ENCODE data around the gene SIPA1L3. TPM values are rescaled to one million over a fixed set of nuclear protein-coding genes. Genes with fewer than 3 reads are reported as not detected.

The SIPA1L3 gene
- total and polyA plus RNA-seq, 10 of the 15 experiments (the other 5 are each of a cell fraction or from before 2014, with no cell fraction given): 0.24 to 66.2 (median 19.1) TPM

- TF ChIP-seq CEBPZ (IDR thresholded peaks at IDR 0.05; ENCODE audit: low read depth, low read length) (no peak), SPI1 (IDR thresholded peaks at IDR 0.05; ENCODE audit: borderline replicate concordance, insufficient read depth, low read depth, low read length) (no peak), SIX5 (IDR thresholded peaks at IDR 0.05; ENCODE audit: low read depth, low read length, severe bottlenecking) (no peak), RELA (IDR thresholded peaks at IDR 0.05; ENCODE audit: borderline replicate concordance, partially characterized antibody) (no peak), NR2F1 (conservative IDR thresholded peaks at IDR 0.05) (no peak), FOS (IDR thresholded peaks at IDR 0.05; ENCODE audit: borderline replicate concordance, extremely low read depth, insufficient read length) (no peak), NFYA (IDR thresholded peaks at IDR 0.05; ENCODE audit: borderline replicate concordance, low read depth, low read length) (no peak)
These were observed 223.4 kb downstream of the SIPA1L3 start (continued) for GRCh38 chr19:38130399-38130798.

GRCh38 chr19:38132781-38133180 lies 225.8 kb downstream of the SIPA1L3 start:
- DNase-seq (ENCODE audit: low read depth, low spot score) (no peak), FAIRE-seq (no peak), ATAC-seq (no peak)
- Histone ChIP-seq H3K79me2 (ENCODE audit: control insufficient read depth, insufficient read depth, low read length) (no peaks in the 10 kb centered on the region), H3K36me3 (ENCODE audit: control insufficient read depth in 2 of 2, insufficient read depth in 2 of 2, low read length in 1 of 2) (peaks cover 3 to 5% of the 10 kb centered on the region in 2 experiments; a peak in 3 of 4 replicates), H3K4me3 (no peak overlapping the region), H4K20me1 (ENCODE audit: control insufficient read depth, insufficient read depth) (no peaks in the 10 kb centered on the region; the same call in 1 of the 2 replicates), H3K27ac (ENCODE audit: control insufficient read depth, insufficient read depth) (no peak overlapping the region), H3K9me3 (replicated peaks; ENCODE audit: control insufficient read depth, insufficient read depth, low read length) (no peaks in the 10 kb centered on the region), H3K4me1 (ENCODE audit: control insufficient read depth, insufficient read depth, low read length) (no peaks in the 10 kb centered on the region), H3K9ac (ENCODE audit: control insufficient read depth, insufficient read depth, low read length) (no peak overlapping the region), H3K27me3 (replicated peaks in 1 of 2; ENCODE audit: control insufficient read depth in 2 of 2, insufficient read depth in 2 of 2, low read length in 1 of 2) (no peaks in the 10 kb centered on the region), H2AFZ (ENCODE audit: control insufficient read depth, low read depth, low read length) (no peak overlapping the region), H3K4me2 (ENCODE audit: control insufficient read depth, insufficient read depth) (no peak overlapping the region)
- intact Hi-C loops (cut with micrococcal nuclease; ENCODE audit: unreplicated experiment): no loop called here
- 95% methylated on average over 6 of the region's 6 CpGs for WGBS (ENCODE audit: insufficient coverage, insufficient replicate concordance, low lambda C conversion rate, missing lambda C conversion rate)
- SMC1A ChIA-PET (ENCODE audit: uncharacterized antibody, unreplicated experiment): interaction anchor here (1.1 to 1.4 kb wide), 2 partner anchors 9 to 16 kb away, joined by 3 read pairs; no protein-coding TSS in a partner anchor
- in situ Hi-C loops (cut with MboI): no loop called here
- CTCF ChIA-PET: interaction anchor here (1.0 to 2.2 kb wide), 2 partner anchors 11 to 16 kb away, joined by 3 to 5 read pairs; no protein-coding TSS in a partner anchor
- POLR2A ChIA-PET: interaction anchor here (0.5 to 0.7 kb wide), 2 partner anchors 59 to 84 kb away, joined by 4 to 5 read pairs; no protein-coding TSS in a partner anchor
- RAD21 ChIA-PET (ENCODE audit: unreplicated experiment): interaction anchor here (1.3 kb wide), 1 partner anchor 230 kb away, joined by 3 read pairs; no protein-coding TSS in a partner anchor
- no TSS peak for BruUV-seq (replicated peaks)
- TF ChIP-seq CUX1 (IDR thresholded peaks at IDR 0.05; ENCODE audit: insufficient replicate concordance, low read depth, low read length) (no peak), PAX5 (IDR thresholded peaks at IDR 0.05; ENCODE audit: borderline replicate concordance, low read depth, low read length) (no peak)

Data from GM12878 (cell line).